Bronchial epithelial cell (primary cell): ENCODE results near the gene TNFAIP8. TPM values are rescaled to one million over a fixed set of nuclear protein-coding genes. Genes with fewer than 3 reads are reported as not detected.

ENCODE experiments used
- DNase-seq: peaks from one replicate; pipeline ENCODE4 v3.0.0-alpha.2; 2010; ENCODE audit warnings: low read depth
- FAIRE-seq: peaks from 2 replicates; lab custom pipeline; 2011; peaks lifted over from hg19 to GRCh38; lab: Jason Lieb, UNC
- H3K27me3 ChIP-seq: 2 replicates; pipeline ENCODE4 v1.5.1; 2011; ENCODE audit warnings: low read length; ENCODE audit not compliant: control insufficient read depth, insufficient read depth
- H3K36me3 ChIP-seq: 2 replicates; pipeline ENCODE4 v1.5.1; 2011; ENCODE audit warnings: low read length; ENCODE audit not compliant: control insufficient read depth, insufficient read depth
- H3K4me3 ChIP-seq: 2 replicates; pipeline ENCODE4 v1.5.1; 2011; ENCODE audit warnings: mild to moderate bottlenecking, low read depth, low read length, control low read depth
- total RNA-seq: library from RNA; depleted of rRNA; stranded (reverse); fragments of >200 nt; gene quantifications from 2 replicates; pipeline ENCODE4 v1.2.1, GENCODE V29; 2014
- TF ChIP-seq, protein P1 (sequence below): IDR thresholded peaks from 2 replicates; pipeline ENCODE4 v1.5.1; 2011; ENCODE audit warnings: mild to moderate bottlenecking, moderate library complexity, low read length, control low read depth, inconsistent platforms; ENCODE audit not compliant: insufficient read depth, severe bottlenecking

Gene TNFAIP8
- total RNA-seq, 1 donor from 2014 or later, result 51.9 TPM

DNA sequence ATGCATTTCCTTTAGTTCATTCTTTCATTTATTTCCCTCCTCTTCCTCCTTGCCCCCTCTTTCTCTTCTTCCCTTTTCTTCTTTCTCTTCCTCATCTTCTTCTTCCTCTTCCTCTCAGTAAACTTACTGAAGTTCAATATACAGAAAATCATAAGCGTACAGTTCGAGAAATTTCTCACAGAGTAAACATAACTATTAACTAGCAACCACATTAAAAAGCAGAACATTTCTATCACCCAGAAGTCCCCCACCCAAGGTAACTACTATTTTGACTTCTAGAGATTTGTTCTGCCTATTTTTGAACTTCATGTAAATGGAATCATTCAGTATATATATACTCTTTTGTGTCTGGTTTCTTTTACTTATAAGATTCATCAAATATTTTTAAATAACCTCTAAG, 48.2 kb downstream of the TNFAIP8 start:
- DNase-seq (no peak), FAIRE-seq (no peak)
- Histone ChIP-seq H3K4me3 (no peak overlapping the region), H3K27me3 (no peaks in the 10 kb centered on the region), H3K36me3 (no peaks in the 10 kb centered on the region)
- TF ChIP-seq, protein P1, sequence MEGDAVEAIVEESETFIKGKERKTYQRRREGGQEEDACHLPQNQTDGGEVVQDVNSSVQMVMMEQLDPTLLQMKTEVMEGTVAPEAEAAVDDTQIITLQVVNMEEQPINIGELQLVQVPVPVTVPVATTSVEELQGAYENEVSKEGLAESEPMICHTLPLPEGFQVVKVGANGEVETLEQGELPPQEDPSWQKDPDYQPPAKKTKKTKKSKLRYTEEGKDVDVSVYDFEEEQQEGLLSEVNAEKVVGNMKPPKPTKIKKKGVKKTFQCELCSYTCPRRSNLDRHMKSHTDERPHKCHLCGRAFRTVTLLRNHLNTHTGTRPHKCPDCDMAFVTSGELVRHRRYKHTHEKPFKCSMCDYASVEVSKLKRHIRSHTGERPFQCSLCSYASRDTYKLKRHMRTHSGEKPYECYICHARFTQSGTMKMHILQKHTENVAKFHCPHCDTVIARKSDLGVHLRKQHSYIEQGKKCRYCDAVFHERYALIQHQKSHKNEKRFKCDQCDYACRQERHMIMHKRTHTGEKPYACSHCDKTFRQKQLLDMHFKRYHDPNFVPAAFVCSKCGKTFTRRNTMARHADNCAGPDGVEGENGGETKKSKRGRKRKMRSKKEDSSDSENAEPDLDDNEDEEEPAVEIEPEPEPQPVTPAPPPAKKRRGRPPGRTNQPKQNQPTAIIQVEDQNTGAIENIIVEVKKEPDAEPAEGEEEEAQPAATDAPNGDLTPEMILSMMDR, result no peak

DNA sequence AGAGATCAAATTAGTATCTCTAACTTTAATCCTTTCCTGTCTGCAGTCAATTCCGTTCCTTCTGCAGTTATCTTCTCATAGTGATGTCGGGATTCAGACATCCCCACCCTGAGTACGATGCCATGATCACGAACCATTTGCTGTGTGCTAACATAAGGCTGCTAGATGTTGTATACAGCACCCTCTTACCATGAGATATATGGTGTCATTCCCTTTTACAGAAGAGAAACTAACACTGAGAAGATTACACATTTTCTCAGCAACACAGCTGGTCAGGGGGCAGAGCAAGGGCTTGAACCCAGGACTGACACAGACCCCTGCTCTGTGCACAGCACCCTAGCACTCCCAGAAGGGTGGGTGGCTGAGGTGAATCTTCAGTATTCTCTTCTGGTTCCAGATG, 49.6 kb downstream of the TNFAIP8 start:
- Histone ChIP-seq H3K36me3 (no peaks in the 10 kb centered on the region), H3K4me3 (no peak overlapping the region), H3K27me3 (no peaks in the 10 kb centered on the region)
- FAIRE-seq (no peak), DNase-seq (no peak)
- TF ChIP-seq, protein P1, result no peak

DNA sequence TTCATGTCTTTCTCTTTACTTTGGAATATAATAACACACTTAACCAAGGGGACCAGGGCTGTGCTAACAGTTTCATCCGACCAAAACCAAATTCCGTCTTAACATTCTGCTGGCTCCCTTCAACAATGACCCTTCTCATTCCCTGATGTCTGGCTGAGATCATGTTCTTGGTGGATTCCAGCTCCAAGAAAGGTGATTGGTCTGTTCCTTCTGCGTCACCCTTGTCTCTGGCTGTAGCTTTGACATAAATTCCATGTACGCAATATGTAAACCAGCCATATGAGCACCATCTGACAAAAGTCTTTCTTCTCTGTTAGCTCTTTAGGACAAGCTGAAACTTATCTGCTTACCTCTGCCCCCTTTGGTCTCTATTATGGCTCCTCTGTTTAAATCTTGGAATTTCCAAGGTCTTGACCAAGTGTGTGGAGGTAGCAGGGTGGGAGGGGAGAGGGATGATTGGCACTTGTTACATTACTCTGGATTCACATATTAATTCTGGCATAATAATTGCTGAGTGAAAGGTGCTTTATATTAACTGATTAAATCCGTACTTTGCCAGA, 50.8 kb downstream of the TNFAIP8 start:
- Histone ChIP-seq H3K4me3 (no peak overlapping the region), H3K27me3 (no peaks in the 10 kb centered on the region), H3K36me3 (no peaks in the 10 kb centered on the region)
- TF ChIP-seq, protein P1, result no peak
- DNase-seq, result no peak
- no peak for FAIRE-seq

DNA sequence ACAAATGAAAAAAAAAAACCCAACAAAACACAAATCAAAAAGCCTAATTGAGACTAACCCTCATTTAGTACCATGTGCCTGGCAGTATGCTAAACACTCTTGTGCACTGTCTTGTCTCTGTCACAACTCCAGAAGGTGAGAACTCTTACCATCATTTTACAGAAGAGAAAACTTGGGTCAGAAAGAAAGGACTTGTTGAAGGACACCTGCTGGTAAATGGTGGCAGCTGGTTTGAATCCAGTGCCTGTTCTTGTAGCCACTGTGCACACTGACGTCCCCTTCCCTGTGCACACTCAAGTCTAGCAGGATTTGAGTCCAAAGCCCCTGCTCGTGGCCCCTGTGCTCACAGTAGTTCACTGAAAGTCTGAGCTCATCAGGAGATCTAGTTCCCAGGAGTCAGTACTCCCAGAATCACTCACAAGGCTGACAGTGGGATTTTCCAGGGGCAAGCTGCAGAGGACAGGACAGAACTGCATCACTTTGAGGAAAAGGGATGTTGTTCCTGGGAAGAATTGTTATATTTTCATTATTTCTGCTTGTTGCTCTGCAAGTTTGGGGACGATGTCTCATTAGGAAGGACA, 53.5 kb downstream of the TNFAIP8 start:
- TF ChIP-seq, protein P1, result no peak
- H3K36me3 ChIP-seq, result no peaks in the 10 kb centered on the region
- DNase-seq, result no peak
- H3K27me3 ChIP-seq, result no peaks in the 10 kb centered on the region
- no peak for FAIRE-seq
- H3K4me3 ChIP-seq, result no peak overlapping the region

DNA sequence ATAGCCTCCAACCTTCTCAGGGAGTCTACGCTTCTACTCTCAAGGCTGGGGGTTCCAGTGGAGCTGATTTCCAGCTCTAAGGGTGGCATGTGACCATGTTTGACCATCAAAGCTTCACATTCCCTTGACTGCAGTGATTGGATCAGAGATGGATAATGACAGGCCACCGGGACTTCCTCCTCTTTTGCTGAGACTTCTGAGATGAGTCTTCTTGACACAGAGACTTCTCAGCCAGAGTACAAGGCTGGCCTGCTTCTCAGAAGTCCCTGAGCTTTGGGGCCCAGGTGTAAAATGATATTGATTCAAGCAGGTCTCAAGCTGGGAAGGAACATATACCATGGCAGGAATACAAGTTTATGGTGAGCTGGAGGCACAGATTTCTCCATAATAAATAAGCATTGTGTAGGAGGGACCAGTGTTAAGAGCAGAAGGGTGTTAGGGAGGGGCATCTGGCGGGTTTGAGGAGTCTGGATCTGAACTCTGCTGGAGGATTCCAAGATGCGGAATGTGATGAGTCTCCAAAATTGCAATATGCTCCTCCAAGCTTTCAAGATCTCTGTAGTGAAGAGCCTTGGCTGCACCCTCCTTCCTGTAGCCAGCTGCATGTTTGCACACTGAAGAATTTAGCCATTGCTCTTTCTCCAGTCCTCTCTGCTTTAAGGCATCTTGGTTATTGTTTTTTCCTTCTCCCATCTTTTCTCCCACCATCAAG, 54.8 kb downstream of the TNFAIP8 start:
- TF ChIP-seq, protein P1, result no peak
- H3K4me3 ChIP-seq, result no peak overlapping the region
- no peak for DNase-seq
- no peaks in the 10 kb centered on the region for H3K27me3 ChIP-seq
- no peak for FAIRE-seq
- H3K36me3 ChIP-seq, result no peaks in the 10 kb centered on the region
